ENCODE data around the gene KLK12.

- TF ChIP-seq CTCF (IDR thresholded peaks at IDR 0.05) = no peak
- TF ChIP-seq POLR2AphosphoS5 (IDR thresholded peaks at IDR 0.05) = no peak
- TF ChIP-seq EP300 (IDR thresholded peaks at IDR 0.05) = no peak
- TF ChIP-seq POLR2A (IDR thresholded peaks at IDR 0.05) = no peak
Measured at GRCh38 chr19:51063664-51064063, 28.9 kb upstream of the KLK12 start.

Measured in gastroesophageal sphincter (tissue), 3 donors.